ENCODE results near the gene HNRNPUL2.
"Not testable (repeated sequence)": the region's sequence is repeated elsewhere in the genome, so short reads cannot be mapped to it uniquely, and the experiment has no call there.

DNA sequence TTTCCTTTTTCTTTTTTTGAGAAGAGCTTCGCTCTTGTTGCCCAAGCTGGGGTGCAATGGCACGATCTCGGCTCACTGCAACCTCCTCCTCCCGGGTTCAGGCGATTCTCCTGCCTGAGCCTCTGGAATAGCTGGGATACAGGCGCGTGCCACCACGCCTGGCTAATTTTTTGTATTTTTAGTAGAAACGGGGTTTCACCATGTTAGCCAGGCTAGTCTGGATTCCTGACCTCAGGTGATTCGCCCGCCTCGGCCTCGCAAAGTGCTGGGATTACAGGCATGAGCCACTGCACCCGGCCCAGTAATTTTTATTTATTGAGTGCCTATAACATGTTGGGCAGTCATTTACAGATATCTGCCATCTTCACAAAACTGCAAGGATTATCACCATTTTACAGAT is 2.8 kb upstream of the HNRNPUL2 start:
- TF ChIP-seq, protein P1, sequence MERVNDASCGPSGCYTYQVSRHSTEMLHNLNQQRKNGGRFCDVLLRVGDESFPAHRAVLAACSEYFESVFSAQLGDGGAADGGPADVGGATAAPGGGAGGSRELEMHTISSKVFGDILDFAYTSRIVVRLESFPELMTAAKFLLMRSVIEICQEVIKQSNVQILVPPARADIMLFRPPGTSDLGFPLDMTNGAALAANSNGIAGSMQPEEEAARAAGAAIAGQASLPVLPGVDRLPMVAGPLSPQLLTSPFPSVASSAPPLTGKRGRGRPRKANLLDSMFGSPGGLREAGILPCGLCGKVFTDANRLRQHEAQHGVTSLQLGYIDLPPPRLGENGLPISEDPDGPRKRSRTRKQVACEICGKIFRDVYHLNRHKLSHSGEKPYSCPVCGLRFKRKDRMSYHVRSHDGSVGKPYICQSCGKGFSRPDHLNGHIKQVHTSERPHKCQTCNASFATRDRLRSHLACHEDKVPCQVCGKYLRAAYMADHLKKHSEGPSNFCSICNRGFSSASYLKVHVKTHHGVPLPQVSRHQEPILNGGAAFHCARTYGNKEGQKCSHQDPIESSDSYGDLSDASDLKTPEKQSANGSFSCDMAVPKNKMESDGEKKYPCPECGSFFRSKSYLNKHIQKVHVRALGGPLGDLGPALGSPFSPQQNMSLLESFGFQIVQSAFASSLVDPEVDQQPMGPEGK (CRISPR knock-in tag; IDR thresholded peaks at IDR 0.05; ENCODE audit: borderline replicate concordance), result not testable (repeated sequence)
- TF ChIP-seq ZC3H10 (CRISPR knock-in tag; IDR thresholded peaks at IDR 0.05); BACH2 (CRISPR knock-in tag; IDR thresholded peaks at IDR 0.05; ENCODE audit: borderline replicate concordance); ARNTL (CRISPR knock-in tag; IDR thresholded peaks at IDR 0.05; ENCODE audit: borderline replicate concordance, low read depth); ISL1 (CRISPR knock-in tag; IDR thresholded peaks at IDR 0.05); ZNF565 (CRISPR knock-in tag; conservative IDR thresholded peaks at IDR 0.05; ENCODE audit: low read depth); ZNF70 (CRISPR knock-in tag; IDR thresholded peaks at IDR 0.05); ZFP3 (CRISPR knock-in tag; IDR thresholded peaks at IDR 0.05): not testable (repeated sequence)

Measured in SK-N-SH treated with all-trans-retinoic acid at 6 μM for 48 hours (cell line).